ENCODE results near the gene VPS13C.

VPS13C gene

GRCh38 chr15:61936528-61937195 is 123.6 kb downstream of the VPS13C start:
- no peak for TF ChIP-seq CTCF (conservative IDR thresholded peaks at IDR 0.05; ENCODE audit: low read depth)
- no peak overlapping the region for H3K27ac ChIP-seq
- peak; percentile 2 for DNase-seq (ENCODE audit: low spot score)
- ChIA-PET CTCF (interaction anchor here (0.6 kb wide), 1 partner anchor 70 kb away, joined by 3 read pairs; no protein-coding TSS in a partner anchor), POLR2A (ENCODE audit: low non-redundant PET) (interaction anchor here (0.6 kb wide), 1 partner anchor 190 kb away, joined by 3 read pairs; no protein-coding TSS in a partner anchor)

GRCh38 chr15:61935493-61935892 is 124.8 kb downstream of the VPS13C start:
- ChIA-PET POLR2A (ENCODE audit: low non-redundant PET) (no interaction called here), CTCF (interaction anchor here (0.6 kb wide), 1 partner anchor 53 kb away, joined by 3 read pairs; no protein-coding TSS in a partner anchor)
- no peak overlapping the region for H3K27ac ChIP-seq
- DNase-seq (ENCODE audit: low spot score), result no peak
- TF ChIP-seq CTCF (conservative IDR thresholded peaks at IDR 0.05; ENCODE audit: low read depth), result no peak

GRCh38 chr15:61929452-61929851 is 130.8 kb downstream of the VPS13C start:
- ChIA-PET POLR2A (ENCODE audit: low non-redundant PET) (no interaction called here), CTCF (interaction anchor here (0.5 kb wide), 1 partner anchor 15 kb away, joined by 5 read pairs; no protein-coding TSS in a partner anchor)
- no peak overlapping the region for H3K27ac ChIP-seq
- DNase-seq (ENCODE audit: low spot score), result no peak
- TF ChIP-seq CTCF (conservative IDR thresholded peaks at IDR 0.05; ENCODE audit: low read depth), result no peak

- POLR2A ChIA-PET (ENCODE audit: low non-redundant PET), result no interaction called here
- no peak overlapping the region for H3K27ac ChIP-seq
- CTCF ChIA-PET, result no interaction called here
- no peak for DNase-seq (ENCODE audit: low spot score)
- no peak for TF ChIP-seq CTCF (conservative IDR thresholded peaks at IDR 0.05; ENCODE audit: low read depth)
Measured at GRCh38 chr15:61923173-61923572, 137.1 kb downstream of the VPS13C start.

GRCh38 chr15:61921093-61921492 is 139.2 kb downstream of the VPS13C start:
- ChIA-PET POLR2A (ENCODE audit: low non-redundant PET) (no interaction called here), CTCF (no interaction called here)
- no peak for DNase-seq (ENCODE audit: low spot score)
- no peak for TF ChIP-seq CTCF (conservative IDR thresholded peaks at IDR 0.05; ENCODE audit: low read depth)
- H3K27ac ChIP-seq, result no peak overlapping the region

- POLR2A ChIA-PET (ENCODE audit: low non-redundant PET), result no interaction called here
- CTCF ChIA-PET, result no interaction called here
- no peak for DNase-seq (ENCODE audit: low spot score)
- TF ChIP-seq CTCF (conservative IDR thresholded peaks at IDR 0.05; ENCODE audit: low read depth), result no peak
- H3K27ac ChIP-seq, result no peak overlapping the region
Measured at GRCh38 chr15:61917457-61917856, 142.8 kb downstream of the VPS13C start.

Data from RWPE1 (cell line).